T-helper 22 cell (primary cell): Measurements from ENCODE around the gene RNF126.
A peak's percentile ranks its signal among the peaks of the same experiment; 100 is the strongest.
"Not testable (repeated sequence)": the region's sequence is repeated elsewhere in the genome, so short reads cannot be mapped to it uniquely, and the experiment has no call there.

Experiments used
- DNase-seq: peaks from one replicate; pipeline ENCODE4 v3.0.0-alpha.2; 2020; ENCODE audit warnings: low read depth

Gene RNF126

GRCh38 chr19:611481-611868 is 51.5 kb downstream of the RNF126 start:
- peak; percentile 56 for DNase-seq

- DNase-seq = peak; percentile 61
Observed at GRCh38 chr19:610801-611480, 52.1 kb downstream of the RNF126 start.

- no peak for DNase-seq
Observed at GRCh38 chr19:610071-610800, 52.8 kb downstream of the RNF126 start.

DNA sequence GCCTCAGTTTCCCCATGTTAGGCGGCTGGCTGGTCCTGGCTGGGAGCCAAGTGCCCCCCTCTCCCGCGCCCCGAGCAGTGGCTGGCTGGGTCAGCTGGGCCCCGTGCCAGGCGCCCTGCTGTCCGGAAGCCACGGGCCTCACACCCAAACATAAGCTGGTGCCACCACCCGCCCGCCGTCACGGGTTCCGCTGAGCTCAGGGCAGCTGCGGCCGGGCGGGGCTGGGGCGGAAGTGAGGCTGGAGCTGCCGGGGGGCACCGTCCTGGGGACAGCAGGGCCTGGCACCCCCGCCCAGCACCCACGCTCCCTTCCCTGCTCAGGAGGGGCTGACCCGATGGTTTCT is 54.0 kb downstream of the RNF126 start:
- DNase-seq = no peak

GRCh38 chr19:608155-609003 is 54.6 kb downstream of the RNF126 start:
- DNase-seq = no peak

DNA sequence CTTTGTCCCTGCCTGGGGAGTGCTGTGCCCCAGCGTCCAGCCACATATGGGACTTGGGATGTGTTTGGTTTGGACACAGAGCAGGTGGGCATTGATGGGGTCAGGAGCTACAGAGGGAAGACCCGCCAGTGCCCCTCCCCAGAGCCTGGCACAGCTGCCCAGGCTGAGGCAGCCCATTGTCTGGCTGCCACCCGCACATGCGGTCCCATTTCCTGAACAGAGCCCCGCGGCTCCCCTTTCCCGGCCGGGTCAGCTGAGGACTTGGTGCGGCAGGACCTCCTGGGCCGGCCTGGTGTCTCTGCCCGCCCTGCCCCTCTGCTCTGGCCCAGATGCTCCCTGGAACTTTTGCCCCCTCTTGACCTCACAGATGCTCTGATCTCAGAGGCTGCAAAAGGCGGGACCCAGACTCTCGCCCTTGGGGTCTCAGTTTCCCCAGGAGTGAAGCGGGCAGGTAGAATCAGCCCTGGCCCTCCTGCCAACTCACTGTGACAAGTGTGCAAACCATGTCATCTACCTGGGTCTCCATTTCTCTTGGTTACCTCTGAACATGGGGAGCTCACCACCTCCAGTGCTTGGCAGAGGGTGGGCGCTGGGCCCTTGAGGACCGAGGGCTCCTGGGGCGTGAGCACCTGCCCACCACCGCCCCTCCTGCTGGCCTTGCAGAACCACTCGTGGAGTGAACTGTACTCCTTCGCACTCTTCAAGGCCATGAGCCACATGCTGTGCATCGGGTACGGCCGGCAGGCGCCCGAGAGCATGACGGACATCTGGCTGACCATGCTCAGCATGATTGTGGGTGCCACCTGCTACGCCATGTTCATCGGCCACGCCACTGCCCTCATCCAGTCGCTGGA is 55.5 kb downstream of the RNF126 start:
- no peak for DNase-seq

- not testable (repeated sequence) for DNase-seq
Observed at GRCh38 chr19:605061-605971, 57.7 kb downstream of the RNF126 start.

DNA sequence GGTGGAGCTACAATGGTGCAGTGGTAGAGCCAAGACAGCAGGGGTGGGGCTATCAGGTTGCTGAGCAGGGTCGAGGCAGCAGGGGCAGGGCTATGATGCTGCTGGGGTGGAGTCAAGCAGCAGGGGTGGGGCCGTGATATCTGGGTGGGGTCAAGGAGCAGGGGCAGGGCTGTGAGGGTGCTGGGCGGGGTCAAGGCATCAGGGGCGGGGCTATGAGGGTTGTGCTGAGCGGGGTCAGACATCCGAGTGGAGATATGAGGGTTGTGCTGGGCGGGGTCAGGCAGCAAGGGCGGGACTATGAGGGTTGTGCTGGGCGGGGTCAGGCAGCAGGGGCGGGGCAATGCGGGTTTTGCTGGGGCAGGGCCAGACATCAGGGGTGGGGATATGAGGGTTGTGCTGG is 58.7 kb downstream of the RNF126 start:
- no peak for DNase-seq

GRCh38 chr19:603779-604178 is 59.2 kb downstream of the RNF126 start:
- DNase-seq = not testable (repeated sequence)

DNA sequence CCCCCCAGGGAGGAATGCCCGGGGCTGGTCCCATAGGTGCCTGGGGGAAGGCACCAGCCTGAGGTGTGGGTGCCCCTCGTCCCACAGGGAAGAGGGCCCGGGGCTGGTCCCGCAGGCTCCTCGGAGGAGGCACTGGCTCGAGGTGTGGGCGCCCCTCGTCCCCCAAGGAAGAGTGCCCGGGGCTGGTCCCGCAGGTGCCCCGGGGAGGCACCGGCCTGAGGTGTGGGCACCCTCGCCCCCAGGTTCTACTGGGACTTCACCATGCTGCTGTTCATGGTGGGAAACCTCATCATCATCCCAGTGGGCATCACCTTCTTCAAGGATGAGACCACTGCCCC is 59.7 kb downstream of the RNF126 start:
- not testable (repeated sequence) for DNase-seq

GRCh38 chr19:602391-603301 is 60.4 kb downstream of the RNF126 start:
- no peak for DNase-seq

- no peak for DNase-seq
Observed at GRCh38 chr19:601790-602189, 61.2 kb downstream of the RNF126 start.

GRCh38 chr19:601310-601709 is 61.7 kb downstream of the RNF126 start:
- DNase-seq = no peak
